BLaER1 treated with 17β-estradiol and CSF1 and Interleukin-3, amounts not matched to agents 10 nM and 100 nM (cell line): ENCODE measurements around the gene SART3.

Experiments used
- H3K27ac ChIP-seq, 11 experiments: shearing (Covaris generic); formaldehyde crosslinking; 2 replicates each; pipeline ENCODE4 v1.8.1; 2022
- H3K27me3 ChIP-seq, 11 experiments: shearing (Covaris generic); formaldehyde crosslinking; 2 replicates each; pipeline ENCODE4 v1.8.1; 2022
- H3K36me3 ChIP-seq, 11 experiments: shearing (Covaris generic); formaldehyde crosslinking; 2 replicates each; pipeline ENCODE4 v1.8.1; 2022
- H3K4me1 ChIP-seq, 10 experiments: shearing (Covaris generic); formaldehyde crosslinking; 2 replicates each; pipeline ENCODE4 v1.8.1; 2022
- H3K4me2 ChIP-seq, 11 experiments: shearing (Covaris generic); formaldehyde crosslinking; 2 replicates each; pipeline ENCODE4 v1.8.1; 2022
- H3K4me3 ChIP-seq, 10 experiments: shearing (Covaris generic); formaldehyde crosslinking; 2 replicates each; pipeline ENCODE4 v1.8.1; 2022
- H3K9ac ChIP-seq, 11 experiments: shearing (Covaris generic); formaldehyde crosslinking; 2 replicates each; pipeline ENCODE4 v1.8.1; 2022
- H3K9me3 ChIP-seq, 11 experiments: shearing (Covaris generic); formaldehyde crosslinking; replicated peaks in 1 of 11; 2 replicates each; pipeline ENCODE4 v1.8.1; 2022
- H4K20me1 ChIP-seq, 11 experiments: shearing (Covaris generic); formaldehyde crosslinking; 2 replicates each; pipeline ENCODE4 v1.8.1; 2022
- Cebpa-rat ChIP-seq, 11 experiments: shearing (Covaris generic); IDR thresholded peaks; 2 replicates each; pipeline ENCODE4 v1.8.1; 2022

SART3 gene

DNA sequence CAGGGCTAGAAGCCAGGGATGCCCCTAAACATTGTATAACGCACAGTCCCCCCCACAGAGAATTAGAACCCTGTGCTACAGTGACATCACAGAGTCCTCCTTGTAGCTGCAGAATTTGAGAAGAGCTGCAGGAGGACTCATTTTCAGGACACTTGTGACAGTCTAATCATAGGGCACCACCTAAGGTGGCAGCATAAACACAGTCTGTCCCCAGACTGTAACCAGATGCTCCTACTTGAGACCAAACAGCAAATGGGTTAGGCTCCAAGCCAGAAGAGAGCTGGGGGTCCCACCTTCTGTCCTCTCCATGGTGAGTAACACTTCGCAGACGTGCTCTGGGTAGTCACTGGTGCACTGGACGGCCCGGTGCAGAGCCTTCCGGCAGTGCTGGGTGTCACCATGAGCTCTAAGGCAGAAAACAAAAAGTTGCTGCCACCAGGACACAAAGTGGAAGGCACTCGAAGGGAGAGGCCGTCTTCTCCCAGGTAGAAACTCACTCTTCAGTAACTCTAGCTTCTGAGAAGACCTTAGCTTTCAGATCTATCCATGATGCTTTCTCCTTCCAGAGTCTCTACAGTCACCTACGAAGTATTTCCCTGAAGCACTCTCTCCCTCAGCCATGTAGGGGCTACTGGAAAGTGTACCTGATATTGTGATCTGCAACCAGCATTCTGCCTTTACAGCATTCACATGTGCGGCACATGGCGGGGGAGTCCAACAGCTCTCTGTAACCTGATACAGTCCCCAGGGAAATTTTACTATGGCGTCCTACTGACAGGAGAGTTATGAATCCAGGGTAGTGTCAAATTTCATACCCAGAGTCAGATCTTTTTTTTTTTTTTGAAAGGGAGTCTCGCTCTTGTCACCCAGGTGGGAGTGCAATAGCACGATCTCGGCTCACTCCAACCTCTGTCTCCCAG is 28.8 kb downstream of the SART3 start:
- Histone ChIP-seq H3K4me2 (no peak overlapping the region), H3K9ac (no peak overlapping the region), H3K4me1 (peaks cover 0 to 4% (median 0%) of the 10 kb centered on the region in 10 experiments; a peak in 3 of 20 replicates), H4K20me1 (peaks cover 25 to 98% (median 67%) of the 10 kb centered on the region in 11 experiments; a peak in 20 of 22 replicates), H3K27me3 (no peaks in the 10 kb centered on the region), H3K27ac (no peak overlapping the region), H3K4me3 (no peak overlapping the region), H3K36me3 (peaks cover 99 to 100% (median 100%) of the 10 kb centered on the region in 11 experiments), H3K9me3 (no peaks in the 10 kb centered on the region)
- TF ChIP-seq Cebpa-rat (IDR thresholded peaks at IDR 0.05), result no peak

DNA sequence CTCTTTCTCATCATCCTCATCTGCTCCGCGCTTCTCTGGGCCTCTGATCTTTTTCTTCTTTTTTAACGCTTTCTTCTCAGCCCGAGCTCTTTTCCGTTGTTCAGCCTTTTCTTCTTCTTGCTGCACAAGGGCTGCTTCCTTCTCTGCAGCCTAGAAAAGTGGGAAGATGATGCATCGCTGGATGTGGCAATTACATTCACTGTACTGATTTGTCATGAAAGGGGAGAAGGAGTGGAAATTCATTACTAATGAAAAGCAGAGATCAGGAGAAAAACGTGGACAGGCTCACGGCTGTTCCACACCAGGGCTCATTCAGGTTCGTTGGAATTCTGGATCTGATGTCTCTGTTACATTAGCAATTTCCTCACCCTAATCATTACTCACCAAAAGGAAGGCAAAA is 30.8 kb downstream of the SART3 start:
- TF ChIP-seq Cebpa-rat (IDR thresholded peaks at IDR 0.05), result no peak
- no peaks in the 10 kb centered on the region for H3K9me3 ChIP-seq

DNA sequence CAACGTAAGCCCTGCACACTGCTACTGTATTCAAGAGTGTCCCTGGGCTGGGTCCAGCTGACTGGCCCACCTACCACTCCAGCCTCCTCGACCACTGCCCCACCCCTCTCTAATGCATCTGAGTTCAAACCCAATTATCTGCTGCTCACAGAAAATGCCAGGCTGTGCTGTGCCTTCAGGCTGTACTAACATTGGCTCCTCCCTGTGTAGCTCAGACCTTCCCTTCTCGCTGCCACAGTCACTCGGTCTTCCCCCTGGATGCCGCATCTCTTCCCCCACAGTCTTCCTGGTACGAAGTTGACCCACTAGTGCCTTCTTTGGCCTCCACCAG is 33.8 kb downstream of the SART3 start:
- Histone ChIP-seq H3K9me3 (no peaks in the 10 kb centered on the region), H3K4me1 (peaks cover 0 to 8% (median 0%) of the 10 kb centered on the region in 10 experiments; a peak in 3 of 20 replicates), H3K27me3 (no peaks in the 10 kb centered on the region), H3K36me3 (peaks cover 100% of the 10 kb centered on the region in 11 experiments), H3K27ac (no peak overlapping the region), H4K20me1 (peaks cover 40 to 100% (median 83%) of the 10 kb centered on the region in 11 experiments; a peak in 21 of 22 replicates), H3K4me3 (no peak overlapping the region), H3K4me2 (no peak overlapping the region), H3K9ac (no peak overlapping the region)
- no peak for TF ChIP-seq Cebpa-rat (IDR thresholded peaks at IDR 0.05)

More for the DNA sequence above, 30.8 kb downstream of the SART3 start:
- H3K9ac ChIP-seq, result no peak overlapping the region
- H3K4me3 ChIP-seq, result no peak overlapping the region
- H3K4me1 ChIP-seq, result peaks cover 0 to 8% (median 0%) of the 10 kb centered on the region in 10 experiments; a peak in 3 of 20 replicates
- H3K27ac ChIP-seq, result no peak overlapping the region
- no peak overlapping the region for H3K4me2 ChIP-seq
- H4K20me1 ChIP-seq, result peaks cover 33 to 98% (median 68%) of the 10 kb centered on the region in 11 experiments; a peak in 21 of 22 replicates
- H3K36me3 ChIP-seq, result peaks cover 99 to 100% (median 100%) of the 10 kb centered on the region in 11 experiments
- H3K27me3 ChIP-seq, result no peaks in the 10 kb centered on the region

DNA sequence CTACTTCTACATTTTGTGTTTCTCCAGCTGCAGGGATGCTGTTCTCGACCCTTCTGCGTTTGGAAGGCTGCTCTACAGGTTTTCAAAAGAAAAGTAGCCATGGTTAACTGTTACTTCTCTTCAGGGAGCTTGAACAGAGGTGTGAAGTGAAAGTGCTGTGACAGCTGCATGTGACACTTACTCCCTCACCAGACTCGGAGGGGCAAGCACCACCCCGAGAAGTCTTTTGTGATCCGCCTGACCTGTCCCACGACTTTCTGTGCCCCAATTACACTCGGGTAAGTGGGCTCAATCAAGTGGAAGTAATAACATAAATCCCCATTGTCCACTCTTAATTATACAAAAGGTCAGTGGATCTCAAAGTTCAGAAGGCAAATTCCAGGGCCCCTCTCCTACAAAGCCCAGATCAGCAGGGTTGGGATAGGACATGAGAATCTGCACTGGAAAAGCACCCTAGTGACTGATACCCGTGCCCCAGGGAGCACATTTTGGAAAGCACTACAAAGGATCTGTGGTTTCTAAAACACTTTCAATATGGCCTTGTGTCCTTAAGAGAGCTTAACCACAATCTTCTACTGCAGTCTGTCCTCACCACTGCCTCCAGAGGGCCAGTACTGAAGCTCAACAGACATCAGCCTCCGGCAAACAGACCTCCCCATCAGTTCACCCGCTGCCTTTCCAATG is 34.3 kb downstream of the SART3 start:
- Histone ChIP-seq H3K27ac (no peak overlapping the region), H4K20me1 (peaks cover 39 to 100% (median 85%) of the 10 kb centered on the region in 11 experiments; a peak in 21 of 22 replicates), H3K4me1 (peaks cover 0 to 8% (median 0%) of the 10 kb centered on the region in 10 experiments; a peak in 3 of 20 replicates), H3K27me3 (no peaks in the 10 kb centered on the region), H3K4me3 (no peak overlapping the region), H3K36me3 (peaks cover 100% of the 10 kb centered on the region in 11 experiments), H3K9ac (no peak overlapping the region), H3K9me3 (no peaks in the 10 kb centered on the region), H3K4me2 (no peak overlapping the region)
- TF ChIP-seq Cebpa-rat (IDR thresholded peaks at IDR 0.05), result no peak

DNA sequence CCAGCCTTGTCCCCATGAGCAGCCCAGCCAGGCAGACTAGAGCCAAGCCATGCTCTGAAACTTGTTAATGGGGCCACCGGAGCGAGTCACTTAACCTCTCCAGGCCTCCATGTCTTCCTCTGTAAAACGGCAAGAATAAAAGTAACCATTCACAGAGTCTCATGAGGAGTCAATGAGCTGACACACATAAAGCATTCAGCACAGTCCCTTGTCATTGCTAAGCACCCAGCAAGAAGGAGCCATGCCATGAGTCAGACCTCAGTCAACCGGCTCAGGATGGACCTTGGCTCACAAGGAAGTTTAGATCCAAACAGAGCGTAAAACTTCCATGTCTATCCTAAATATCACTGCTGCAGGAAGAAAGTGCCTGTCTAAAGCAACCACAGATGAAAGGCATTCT is 35.3 kb downstream of the SART3 start:
- Histone ChIP-seq H3K9ac (no peak overlapping the region), H3K27ac (no peak overlapping the region), H3K27me3 (no peaks in the 10 kb centered on the region), H3K4me2 (no peak overlapping the region), H3K36me3 (peaks cover 100% of the 10 kb centered on the region in 11 experiments), H3K4me3 (no peak overlapping the region), H3K4me1 (peaks cover 0 to 8% (median 0%) of the 10 kb centered on the region in 10 experiments; a peak in 3 of 20 replicates), H4K20me1 (peaks cover 48 to 100% (median 94%) of the 10 kb centered on the region in 11 experiments; a peak in 21 of 22 replicates), H3K9me3 (no peaks in the 10 kb centered on the region)
- no peak for TF ChIP-seq Cebpa-rat (IDR thresholded peaks at IDR 0.05)

DNA sequence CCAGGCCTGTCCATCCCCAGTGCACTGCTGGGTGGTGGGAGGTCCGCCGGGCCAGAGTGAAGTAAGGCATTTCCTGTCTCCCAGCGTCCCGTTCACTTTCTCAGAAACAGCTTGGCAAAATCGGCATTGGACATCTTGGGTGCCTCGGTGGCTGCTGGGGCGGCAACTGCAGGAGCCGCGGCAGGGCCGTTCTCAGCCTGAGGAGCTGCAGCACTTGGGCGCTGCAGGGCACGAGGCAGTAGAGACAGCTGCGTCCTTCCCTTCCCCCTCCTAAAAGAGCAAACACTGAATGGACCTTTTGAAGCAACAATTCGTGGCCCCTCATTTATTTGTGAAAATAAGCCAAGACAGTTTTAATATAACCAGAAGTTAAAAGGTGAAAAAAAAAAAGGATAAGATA is 37.6 kb downstream of the SART3 start:
- Histone ChIP-seq H3K9ac (no peak overlapping the region), H3K27ac (no peak overlapping the region), H3K27me3 (no peaks in the 10 kb centered on the region), H3K4me1 (peaks cover 0 to 8% (median 0%) of the 10 kb centered on the region in 10 experiments; a peak in 3 of 20 replicates), H3K36me3 (peaks cover 98 to 100% (median 100%) of the 10 kb centered on the region in 11 experiments), H3K9me3 (no peaks in the 10 kb centered on the region), H3K4me2 (no peak overlapping the region), H3K4me3 (no peak overlapping the region), H4K20me1 (peaks cover 59 to 100% (median 97%) of the 10 kb centered on the region in 11 experiments; a peak in 21 of 22 replicates)
- TF ChIP-seq Cebpa-rat (IDR thresholded peaks at IDR 0.05), result no peak

DNA sequence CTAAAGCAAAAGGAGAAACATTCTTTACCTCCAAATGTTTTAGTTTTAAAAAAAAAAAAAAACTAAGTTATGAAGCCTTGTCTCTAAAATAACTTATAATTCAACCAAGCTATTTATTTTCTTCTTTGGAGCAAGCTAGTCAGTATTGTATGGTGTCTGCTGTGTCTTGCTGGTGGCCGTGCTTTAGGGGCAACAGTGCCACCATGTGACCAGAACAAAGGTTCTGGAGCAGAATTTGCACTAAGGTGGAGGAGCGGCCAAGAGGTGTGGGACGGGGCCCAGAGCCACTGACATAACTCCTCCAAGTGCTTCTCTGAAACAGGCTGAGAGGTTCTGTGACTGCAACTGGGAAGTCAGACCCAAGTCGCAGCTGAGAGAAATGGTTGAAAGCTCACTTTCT is 41.4 kb downstream of the SART3 start:
- Histone ChIP-seq H3K4me2 (no peak overlapping the region), H3K27me3 (no peaks in the 10 kb centered on the region), H3K4me1 (peaks cover 8 to 27% (median 21%) of the 10 kb centered on the region in 10 experiments), H4K20me1 (peaks cover 45 to 92% (median 82%) of the 10 kb centered on the region in 11 experiments; a peak in 21 of 22 replicates), H3K9me3 (no peaks in the 10 kb centered on the region), H3K27ac (no peak overlapping the region), H3K4me3 (no peak overlapping the region), H3K9ac (no peak overlapping the region), H3K36me3 (peaks cover 67 to 79% (median 73%) of the 10 kb centered on the region in 11 experiments)
- TF ChIP-seq Cebpa-rat (IDR thresholded peaks at IDR 0.05), result no peak

DNA sequence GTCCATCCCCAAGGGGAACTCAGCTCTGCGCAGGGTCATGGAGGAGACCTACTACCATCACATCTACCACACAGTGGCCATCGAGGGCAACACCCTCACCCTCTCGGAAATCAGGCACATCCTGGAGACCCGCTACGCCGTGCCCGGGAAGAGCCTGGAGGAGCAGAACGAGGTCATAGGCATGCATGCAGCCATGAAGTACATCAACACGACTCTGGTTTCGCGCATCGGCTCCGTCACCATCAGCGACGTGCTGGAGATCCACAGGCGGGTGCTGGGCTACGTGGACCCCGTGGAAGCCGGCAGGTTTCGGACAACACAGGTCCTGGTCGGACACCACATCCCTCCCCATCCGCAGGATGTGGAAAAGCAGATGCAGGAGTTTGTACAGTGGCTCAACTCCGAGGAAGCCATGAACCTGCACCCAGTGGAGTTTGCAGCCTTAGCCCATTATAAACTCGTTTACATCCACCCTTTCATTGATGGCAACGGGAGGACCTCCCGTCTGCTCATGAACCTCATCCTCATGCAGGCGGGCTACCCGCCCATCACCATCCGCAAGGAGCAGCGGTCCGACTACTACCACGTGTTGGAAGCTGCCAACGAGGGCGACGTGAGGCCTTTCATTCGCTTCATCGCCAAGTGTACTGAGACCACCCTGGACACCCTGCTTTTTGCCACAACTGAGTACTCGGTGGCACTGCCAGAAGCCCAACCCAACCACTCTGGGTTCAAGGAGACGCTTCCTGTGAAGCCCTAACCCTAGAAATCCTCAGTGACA is 42.1 kb downstream of the SART3 start:
- H3K36me3 ChIP-seq, result peaks cover 61 to 72% (median 66%) of the 10 kb centered on the region in 11 experiments
- TF ChIP-seq Cebpa-rat (IDR thresholded peaks at IDR 0.05), result no peak

More for the DNA sequence above, 42.1 kb downstream of the SART3 start:
- H3K27ac ChIP-seq, result no peak overlapping the region
- H3K4me3 ChIP-seq, result no peak overlapping the region
- H3K9me3 ChIP-seq, result no peaks in the 10 kb centered on the region
- H3K4me1 ChIP-seq, result peaks cover 8 to 31% (median 21%) of the 10 kb centered on the region in 10 experiments
- H3K27me3 ChIP-seq, result no peaks in the 10 kb centered on the region
- peaks cover 44 to 86% (median 75%) of the 10 kb centered on the region in 11 experiments; a peak in 21 of 22 replicates for H4K20me1 ChIP-seq
- no peak overlapping the region for H3K9ac ChIP-seq
- H3K4me2 ChIP-seq, result no peak overlapping the region
